ENCODE measurements around the gene KNDC1. TPM values are rescaled to one million over a fixed set of nuclear protein-coding genes. Genes with fewer than 3 reads are reported as not detected.

The KNDC1 gene
- total RNA-seq, 1 donor from 2014 or later, result 4.8 TPM

DNA sequence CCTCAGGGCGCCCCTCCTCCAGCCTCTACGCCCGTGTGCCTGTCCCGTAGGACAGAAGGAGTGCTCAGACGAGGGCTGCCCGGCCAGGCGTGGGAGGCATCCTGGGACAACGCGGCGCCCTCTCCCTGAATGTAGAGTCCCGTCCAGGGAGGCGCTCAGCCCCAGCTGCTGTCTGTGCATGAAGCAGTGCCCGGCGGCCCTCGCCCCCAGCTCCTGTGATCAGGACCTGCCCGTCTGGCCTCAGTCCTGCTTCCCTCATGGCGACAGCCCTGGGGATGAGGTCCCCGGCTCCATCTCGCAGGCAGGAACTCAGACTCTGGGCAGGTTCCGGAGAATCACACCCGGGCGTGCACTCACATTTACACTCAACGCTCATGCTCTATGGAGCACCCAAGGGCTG lies 45.1 kb downstream of the KNDC1 start:
- no peak for DNase-seq (ENCODE audit: low spot score)

DNA sequence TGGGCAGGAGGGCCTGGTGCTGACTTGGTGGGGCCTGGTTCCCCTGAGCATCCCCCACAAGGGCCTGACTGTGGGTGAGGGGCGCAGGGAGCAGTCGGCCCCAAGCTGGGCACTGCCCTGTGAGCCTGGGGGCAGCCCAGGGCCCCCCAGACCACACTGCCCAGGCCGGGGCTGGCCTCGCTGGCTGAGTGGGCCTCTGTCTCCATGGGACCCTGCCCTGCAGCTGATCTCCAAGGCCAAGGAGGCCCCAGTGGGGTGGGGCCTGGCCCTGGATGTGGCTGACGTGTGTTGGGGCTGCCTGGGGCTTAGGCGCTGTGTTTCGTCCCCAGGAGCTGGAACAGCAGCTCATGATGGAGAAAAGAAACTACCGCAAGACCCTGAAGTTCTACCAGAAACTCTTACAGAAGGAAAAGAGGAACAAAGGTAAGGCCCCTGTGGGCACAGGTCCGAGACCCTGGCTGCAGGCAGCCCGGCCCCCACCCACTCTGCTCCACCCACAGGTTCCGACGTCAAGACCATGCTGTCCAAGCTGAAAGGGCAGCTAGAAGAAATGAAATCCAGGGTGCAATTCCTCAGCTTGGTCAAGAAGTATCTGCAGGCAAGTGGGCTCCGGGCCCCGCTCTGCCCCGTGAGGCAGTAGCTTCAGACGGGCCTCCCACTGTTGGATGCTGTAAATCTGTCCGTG lies 46.5 kb downstream of the KNDC1 start:
- peak; percentile 62 for DNase-seq (ENCODE audit: low spot score)

DNA sequence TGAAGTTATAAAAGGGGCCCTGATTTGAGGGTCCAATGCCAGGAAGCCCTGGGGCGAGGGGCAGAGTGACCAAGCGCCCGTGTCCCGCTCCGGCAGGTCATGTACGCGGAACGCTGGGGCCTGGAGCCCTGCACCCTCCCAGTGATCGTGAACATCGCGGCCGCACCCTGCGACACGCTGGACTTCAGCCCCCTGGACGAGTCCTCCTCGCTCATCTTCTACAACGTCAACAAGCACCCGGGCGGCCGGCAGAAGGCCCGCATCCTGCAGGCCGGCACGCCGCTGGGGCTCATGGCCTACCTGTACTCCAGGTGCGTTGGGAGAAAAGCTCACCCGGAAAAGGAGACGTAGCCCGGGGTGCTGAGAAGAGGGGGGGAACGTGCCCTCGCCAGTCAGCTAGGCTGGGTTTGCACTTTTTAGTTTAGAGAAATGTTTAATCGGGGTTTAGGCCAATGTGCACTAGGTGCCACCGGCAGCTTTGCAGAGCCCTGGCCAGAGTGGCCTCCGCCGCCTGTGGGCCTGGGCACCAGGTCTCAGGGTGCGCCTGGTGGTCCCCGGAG lies 47.1 kb downstream of the KNDC1 start:
- no peak for DNase-seq (ENCODE audit: low spot score)

DNA sequence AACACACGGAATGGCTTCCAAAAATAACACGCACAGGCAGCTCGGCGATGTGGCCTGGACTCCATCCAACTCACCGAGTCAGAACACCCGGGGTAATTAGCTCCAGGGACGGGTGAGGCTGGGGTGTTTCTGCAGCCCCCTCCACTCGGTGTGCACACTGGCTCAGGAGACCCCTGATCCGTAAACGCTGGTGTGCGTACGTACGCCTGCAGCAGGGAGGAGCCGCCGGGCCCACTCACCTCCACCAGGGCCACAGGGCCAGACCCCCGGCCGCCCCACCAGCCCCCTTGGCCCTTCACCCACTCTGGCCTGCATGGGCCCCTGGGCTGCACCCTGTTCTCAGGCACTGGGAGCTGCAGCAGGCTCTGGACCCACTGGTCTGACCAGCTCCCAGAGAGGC lies 47.6 kb downstream of the KNDC1 start:
- no peak for DNase-seq (ENCODE audit: low spot score)

DNA sequence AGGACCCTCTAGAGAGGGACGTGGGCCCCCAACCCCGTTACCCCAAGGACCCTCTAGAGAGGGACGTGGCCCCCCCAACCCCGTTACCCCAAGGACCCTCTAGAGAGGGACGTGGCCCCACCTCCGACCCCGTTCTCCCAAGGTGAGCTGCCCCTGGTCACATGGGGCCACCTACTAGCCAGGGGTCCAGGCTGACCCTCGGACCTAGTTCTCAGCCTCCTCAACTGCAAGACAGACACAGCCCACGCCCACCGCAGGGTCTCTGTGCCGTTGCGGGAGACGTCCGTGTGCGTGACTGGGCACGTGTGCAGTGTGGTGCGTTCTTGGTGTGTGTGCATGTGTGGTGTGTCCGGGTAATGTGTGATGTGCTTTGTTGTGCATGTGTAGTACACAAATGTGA lies 48.4 kb downstream of the KNDC1 start:
- no peak for DNase-seq (ENCODE audit: low spot score)

DNA sequence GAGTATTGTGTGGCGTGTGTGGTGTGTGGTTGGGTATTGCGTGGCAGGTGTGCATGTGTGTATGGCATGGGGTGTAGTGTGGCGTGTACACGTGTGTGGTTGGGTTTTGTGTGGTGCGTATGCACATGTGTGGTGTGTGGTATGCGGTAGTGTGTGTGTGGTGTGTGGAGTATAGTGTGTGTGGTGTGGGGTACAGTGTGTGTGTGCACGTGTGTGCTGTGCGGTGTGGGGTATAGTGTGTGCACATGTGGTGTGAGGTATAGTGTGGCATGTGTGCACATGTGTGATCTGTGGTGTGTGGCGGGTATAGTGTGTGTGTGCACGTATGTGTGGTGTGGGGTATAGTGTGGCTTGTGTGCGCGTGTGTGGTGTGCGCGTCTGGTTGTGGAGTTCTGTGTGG lies 49.1 kb downstream of the KNDC1 start:
- no peak for DNase-seq (ENCODE audit: low spot score)

DNA sequence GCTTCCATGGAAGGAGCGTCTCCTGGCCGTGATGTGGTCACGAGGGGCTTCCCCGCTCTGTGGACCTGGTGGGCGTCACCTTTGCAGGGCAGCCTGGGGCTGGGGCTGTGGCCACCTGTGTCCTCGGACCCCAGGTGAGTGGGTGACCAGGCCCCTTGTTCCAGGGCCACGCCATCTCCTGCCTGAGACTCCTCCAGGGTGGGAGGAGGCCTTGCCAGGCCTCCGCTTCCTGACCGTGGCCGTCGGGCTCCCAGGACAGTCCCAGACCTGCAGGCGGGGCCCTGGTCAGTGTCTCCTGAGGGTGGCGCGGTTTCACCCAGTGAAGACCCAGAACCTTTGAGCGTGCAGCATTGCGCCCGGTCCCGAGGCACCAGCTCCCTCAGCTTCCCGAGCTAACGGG lies 49.6 kb downstream of the KNDC1 start:
- no peak for DNase-seq (ENCODE audit: low spot score)

DNA sequence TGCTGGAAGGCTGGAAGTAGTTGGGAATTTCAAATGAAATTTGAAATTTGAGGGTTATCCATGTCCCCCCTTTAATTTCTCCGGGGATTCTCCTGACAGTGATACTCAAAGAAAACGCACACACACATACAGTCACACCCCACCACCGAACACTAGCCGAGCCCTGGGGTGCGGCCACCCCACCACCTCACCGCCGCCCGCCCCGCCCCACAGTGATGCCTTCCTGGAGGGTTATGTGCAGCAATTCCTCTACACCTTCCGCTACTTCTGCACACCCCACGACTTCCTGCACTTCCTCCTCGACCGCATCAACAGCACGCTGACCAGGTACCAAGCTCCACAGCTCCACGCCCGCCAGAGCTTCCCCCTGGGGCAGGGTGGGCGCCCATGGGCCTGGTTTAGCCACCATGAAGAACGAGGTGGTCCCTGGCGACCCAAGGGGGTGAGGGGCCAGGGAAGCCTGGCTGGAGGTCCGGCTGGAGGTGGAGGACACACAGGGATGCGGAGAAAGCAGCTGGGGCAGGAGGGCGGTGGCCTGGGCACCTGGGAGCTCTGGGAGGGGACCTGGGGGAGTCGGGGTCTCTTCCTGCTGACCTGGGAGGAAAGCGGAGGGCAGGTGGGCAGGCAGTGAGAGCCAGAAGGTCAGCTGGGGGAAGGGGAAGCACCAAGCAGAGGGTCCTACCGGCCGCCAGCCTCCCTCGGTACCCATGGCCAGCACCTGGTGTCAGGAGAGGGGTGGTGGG lies 50.5 kb downstream of the KNDC1 start:
- no peak for DNase-seq (ENCODE audit: low spot score)

DNA sequence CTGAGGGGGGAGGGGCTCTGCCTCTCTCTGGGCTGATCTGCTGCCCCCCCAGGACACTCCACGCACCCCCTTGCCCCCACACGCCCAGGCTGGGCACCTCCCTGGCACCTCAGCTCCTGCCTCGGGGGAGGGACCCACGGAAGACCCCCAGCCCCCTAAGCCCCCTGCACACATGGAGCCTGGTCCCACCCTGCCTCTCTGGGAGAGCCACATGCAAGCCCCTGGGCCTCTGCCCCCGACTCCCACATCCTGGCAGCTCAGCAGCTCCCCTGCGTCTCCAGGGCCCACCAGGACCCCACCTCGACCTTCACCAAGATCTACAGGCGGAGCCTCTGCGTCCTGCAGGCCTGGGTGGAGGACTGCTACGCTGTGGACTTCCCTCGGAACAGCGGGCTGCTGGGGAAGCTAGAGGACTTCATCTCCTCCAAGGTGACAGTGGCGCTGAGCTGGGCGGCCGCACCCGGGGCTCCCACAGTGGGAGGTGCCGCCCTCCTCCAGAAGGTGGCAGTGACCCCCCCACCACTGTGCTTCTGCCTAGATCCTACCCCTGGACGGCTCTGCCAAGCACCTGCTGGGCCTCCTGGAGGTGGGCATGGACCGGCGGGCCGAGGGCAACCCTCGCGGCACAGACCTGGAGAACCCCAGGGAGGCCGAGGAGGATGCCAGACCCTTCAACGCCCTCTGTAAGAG lies 51.3 kb downstream of the KNDC1 start:
- no peak for DNase-seq (ENCODE audit: low spot score)

DNA sequence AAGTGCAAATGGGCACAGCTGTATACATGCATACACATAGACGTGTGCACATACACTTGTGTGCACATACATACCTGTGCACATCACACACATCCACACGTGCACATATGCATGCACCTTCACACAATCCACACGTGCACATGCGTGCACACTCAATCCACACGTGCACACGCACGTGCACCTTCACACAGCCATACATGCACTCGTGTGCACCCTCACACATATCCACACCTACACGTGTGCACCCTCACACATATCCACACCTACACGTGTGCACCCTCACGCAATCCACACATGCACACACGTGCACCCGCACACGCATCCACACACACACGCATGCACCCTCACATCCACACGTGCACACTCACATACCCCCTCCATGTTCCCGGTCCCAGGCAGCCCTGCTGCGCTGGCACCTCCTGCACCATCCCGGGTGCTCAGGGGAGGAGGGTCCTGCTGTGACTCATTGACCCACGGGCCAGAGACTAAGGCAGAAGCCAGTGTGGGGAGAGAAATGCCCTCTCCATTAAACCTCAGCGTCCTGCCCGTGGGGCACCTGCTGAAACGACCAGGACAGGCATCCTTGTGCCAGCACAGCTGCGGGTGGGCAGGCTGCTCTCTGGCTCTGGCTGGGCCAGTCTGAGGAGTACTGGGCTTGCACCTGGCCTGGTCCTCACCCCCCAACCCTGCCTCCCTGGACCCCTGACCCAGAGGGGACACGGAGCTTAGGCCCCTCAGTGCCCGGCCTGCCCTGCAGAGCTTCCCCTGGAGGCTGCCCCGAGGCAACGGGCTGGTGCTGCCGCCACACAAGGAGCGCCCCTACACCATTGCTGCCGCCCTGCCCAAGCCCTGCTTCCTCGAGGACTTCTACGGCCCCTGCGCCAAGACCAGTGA lies 52.2 kb downstream of the KNDC1 start:
- DNase-seq (ENCODE audit: low spot score), result no peak

DNA sequence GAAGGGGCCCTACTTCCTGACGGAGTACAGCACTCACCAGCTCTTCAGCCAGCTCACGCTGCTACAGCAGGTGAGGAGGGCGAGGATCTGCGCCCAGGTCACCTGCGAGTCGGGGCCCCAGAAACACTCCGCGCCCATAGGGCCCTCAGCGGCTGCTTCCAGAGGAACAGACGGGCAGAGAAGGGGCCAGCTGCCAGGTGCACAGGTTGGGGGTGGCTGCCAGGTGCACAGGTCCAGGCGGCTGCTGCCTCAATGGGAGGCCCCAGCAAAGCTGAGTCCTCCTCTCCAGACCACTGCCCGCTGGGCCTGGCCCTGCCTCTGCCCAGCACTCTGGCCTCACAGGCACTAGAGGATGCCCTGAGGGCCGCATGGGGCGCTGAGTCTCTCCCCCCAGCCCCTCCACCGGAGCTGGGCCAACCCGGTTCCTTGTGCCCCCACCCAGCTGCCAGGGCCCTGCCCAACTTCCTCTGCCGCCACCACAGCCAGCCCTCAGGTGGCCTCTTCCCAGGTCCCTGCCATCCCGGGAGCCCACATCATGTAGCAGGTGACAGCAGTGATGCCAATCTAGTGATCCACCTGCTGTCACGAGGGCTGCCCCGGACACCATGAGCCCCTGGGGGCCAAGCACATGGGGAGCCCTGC lies 53.0 kb downstream of the KNDC1 start:
- DNase-seq (ENCODE audit: low spot score), result no peak

DNA sequence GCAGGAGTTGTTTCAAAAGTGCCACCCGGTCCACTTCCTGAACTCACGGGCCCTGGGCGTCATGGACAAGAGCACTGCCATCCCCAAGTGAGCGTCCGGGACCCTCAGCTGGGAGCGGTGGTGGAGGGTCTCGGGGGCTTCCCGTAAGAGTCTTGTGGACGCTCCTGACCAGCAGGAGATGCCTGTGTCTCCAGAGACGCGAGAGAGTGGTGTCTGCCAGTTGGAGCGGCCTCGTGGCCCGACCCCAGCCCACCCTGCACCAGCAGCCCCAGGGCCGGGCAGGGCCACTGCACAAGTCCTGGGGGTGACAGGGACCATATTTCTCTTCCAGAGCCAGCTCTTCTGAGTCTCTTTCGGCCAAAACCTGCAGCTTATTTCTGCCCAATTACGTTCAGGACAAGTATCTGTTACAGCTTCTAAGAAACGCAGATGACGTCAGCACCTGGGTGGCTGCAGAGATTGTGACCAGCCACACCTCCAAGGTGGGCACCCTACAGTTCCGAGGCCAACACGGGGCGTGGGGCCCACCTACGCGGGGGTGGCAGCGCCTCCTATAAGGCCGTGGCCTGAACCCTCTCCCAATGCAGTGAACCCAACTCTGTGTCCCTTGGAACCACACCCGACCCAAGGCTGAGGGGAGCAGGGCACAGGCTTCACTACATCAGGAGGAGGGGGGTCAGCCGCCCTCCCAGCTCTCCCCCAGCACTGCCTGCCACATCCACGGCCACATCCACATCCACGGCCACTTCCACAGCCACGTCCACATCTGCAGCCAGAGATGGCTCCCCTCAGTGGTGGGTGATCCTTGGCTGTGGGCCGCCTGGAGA lies 53.8 kb downstream of the KNDC1 start:
- DNase-seq (ENCODE audit: low spot score), result no peak

DNA sequence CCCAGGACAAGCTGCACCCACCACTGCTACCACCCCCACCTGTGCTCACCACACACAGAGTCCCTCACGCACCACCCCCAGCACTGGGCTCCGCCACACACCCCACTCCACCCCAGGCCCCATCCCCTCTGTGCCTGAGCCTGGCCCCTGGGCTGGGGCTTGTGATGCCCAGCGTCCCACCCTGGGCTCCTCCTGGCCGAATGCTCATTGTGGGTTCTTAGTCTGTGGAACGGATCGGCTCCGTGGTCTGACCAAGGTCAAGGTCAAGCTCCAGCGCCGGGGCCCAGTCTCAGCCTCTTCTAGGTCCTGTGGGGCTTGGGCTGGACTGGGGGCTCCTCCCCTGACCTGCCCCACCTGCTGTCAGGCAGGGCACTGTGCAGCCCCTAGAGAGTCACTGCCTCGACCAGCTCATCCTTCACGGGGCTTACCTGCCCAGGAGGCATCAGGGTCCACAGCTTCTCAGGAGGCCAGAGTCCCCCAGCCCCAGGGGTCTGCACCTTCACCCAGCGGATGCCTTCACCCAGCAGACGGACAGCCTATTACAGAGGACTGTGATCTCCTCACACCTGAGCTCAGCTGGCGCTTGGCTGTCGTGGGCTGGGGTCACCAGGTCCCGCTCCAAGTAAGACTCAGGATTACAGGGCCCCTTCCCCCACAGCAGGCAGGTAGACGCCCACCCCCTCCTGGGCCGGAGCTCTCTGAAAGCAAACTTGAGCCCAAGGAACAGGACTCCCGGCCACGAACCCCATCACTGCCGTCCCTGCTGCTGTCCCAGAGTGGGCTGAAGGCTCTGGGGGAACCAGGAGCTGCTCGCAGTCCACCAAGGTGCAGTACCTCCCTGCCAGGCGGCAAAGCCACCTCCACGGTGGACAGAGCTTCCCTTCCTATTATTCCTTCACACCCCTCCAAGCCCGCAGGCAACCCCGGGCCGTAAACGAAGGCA lies 54.7 kb downstream of the KNDC1 start:
- no peak for DNase-seq (ENCODE audit: low spot score)

DNA sequence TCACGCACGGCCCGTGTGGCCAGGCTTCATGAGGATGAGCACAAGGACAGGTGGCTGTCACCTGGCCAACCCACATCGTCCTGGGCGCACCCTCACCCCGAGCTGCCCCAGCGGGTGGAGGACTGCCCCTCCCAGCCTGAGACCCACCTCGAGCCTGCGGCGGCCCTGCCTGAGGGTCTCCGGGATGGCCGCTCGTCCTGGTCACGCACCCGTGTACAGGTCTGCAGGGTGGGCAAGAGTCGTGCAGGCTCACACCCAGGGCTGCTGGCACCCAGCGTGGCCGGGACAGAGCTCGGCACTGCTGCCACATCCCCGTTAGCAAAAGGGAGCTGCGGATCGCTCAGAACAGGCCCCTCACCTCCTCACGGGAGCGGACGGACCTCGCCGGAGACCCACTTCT lies 55.6 kb downstream of the KNDC1 start:
- no peak for DNase-seq (ENCODE audit: low spot score)

DNA sequence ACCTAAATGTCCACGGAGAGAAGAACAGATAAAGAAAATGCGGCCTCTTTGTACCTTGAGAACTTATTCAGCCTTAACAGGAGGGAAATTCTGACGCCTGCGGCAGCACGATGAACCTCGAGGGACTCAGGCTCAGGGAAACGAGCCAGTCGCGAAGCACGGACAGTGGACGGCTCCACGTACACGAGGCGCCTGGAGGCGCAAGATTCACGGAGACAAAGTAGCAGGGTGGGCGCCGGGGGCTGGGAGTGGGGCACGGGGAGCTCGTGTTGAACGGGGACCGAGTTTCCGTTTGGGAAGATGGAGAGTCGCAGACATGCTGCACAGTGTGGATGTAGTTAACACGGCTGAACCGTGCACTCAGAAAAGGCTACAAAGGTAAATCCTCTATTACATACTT lies 56.8 kb downstream of the KNDC1 start:
- DNase-seq (ENCODE audit: low spot score), result no peak

DNA sequence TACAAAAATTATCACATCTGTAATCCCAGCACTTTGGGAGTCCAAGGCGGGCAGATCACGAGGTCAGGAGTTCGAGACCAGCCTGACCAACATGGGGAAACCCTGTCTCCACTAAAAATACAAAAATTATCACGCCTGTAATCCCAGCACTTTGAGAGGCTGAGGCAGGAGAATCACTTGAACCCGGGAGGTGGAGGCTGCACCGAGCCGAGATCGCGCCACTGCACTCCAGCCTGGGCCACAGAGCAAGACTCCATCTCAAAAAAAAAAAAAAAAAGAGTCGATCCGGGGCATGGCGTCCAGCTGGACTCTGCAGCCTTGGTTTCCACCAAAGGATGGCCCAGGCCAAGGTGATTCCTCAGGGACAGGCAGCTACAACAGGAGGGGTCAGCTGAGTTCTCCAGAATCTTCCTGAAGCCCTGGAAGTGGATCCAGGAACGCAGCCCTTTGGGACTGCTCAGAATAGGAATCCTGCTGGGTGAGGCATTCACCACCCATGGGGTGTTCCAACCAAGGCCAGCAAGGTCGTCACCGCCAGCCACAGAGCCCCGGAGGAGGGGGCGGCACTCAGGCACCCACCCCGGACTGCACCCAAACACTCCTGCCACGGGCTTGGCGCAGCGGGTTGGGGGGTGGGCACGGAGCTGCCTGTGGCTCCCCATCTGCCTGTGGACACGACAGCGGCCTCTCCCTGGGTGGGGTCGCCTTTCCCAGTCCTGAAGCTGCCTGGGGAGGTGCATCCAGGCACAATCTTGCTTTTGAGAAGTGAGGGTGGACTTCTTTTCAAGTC lies 58.0 kb downstream of the KNDC1 start:
- no peak for DNase-seq (ENCODE audit: low spot score)

DNA sequence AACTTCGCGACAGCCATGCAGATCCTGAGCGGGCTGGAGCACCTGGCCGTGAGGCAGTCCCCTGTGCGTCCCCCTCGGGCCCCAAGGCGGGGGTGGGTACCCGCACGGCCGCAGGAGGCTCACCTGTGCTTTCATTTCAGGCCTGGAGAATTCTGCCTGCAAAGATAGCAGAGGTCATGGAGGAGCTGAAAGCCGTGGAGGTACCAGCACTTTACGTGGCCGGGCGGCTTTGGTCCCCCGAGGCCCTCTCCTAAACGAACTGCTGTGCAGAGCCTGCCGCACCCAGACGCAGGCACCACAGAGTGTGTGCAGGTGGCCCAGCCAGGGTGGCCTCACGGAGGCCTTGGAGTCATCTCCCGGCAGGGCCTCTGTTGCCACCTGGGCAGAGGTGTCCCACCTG lies 58.9 kb downstream of the KNDC1 start:
- no peak for DNase-seq (ENCODE audit: low spot score)

DNA sequence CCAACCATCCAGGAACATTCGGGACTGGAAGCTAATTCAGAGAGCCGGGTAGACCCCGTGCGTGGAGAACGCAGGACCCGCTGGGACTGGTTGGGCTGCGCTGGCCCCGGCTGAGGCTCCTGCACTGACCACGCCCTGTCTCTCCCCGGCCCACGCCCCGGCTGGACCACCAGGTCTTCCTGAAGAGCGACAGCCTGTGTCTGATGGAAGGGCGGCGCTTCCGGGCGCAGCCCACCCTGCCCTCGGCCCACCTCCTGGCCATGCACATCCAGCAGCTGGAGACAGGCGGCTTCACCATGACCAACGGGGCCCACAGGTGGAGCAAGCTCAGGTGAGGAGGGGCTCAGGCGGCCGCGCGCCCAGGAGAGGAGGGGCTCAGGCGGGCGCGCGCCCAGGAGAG lies 59.8 kb downstream of the KNDC1 start:
- no peak for DNase-seq (ENCODE audit: low spot score)
